PFSK-1 (cell line): ENCODE data around the gene PBX4.

Experiments
- FOXP2 ChIP-seq: optimal IDR thresholded peaks from 2 replicates; pipeline ENCODE3; 2011; ENCODE audit warnings: borderline replicate concordance, control low read depth, inconsistent platforms; ENCODE audit not compliant: insufficient read depth; ENCODE audit errors: extremely low read length, extremely low read depth
- POLR2AphosphoS5 ChIP-seq: IDR thresholded peaks from 2 replicates; pipeline ENCODE4 v1.6.1; 2012; ENCODE audit warnings: low read depth, mild to moderate bottlenecking, control low read depth, low read length, moderate library complexity
- SIN3A ChIP-seq: IDR thresholded peaks from 2 replicates; pipeline ENCODE4 v1.6.1; 2012; ENCODE audit warnings: mild to moderate bottlenecking, low read length, moderate library complexity, borderline replicate concordance; ENCODE audit not compliant: insufficient read depth
- TAF1 ChIP-seq: IDR thresholded peaks from 2 replicates; pipeline ENCODE4 v1.6.1; 2012; ENCODE audit warnings: low read length, control low read depth, borderline replicate concordance; ENCODE audit not compliant: insufficient read depth
- TF ChIP-seq, protein P1 (sequence below), 2 experiments: IDR thresholded peaks; 2 replicates each; pipeline versions ENCODE4 v1.6.1 to v1.8.0; 2011 to 2012; ENCODE audit warnings: low read depth in 2 of 2, low read length in 2 of 2, control low read depth in 1 of 2, inconsistent platforms in 1 of 2, mild to moderate bottlenecking in 1 of 2, moderate library complexity in 1 of 2; ENCODE audit not compliant: insufficient read depth in 1 of 2

The PBX4 gene

DNA sequence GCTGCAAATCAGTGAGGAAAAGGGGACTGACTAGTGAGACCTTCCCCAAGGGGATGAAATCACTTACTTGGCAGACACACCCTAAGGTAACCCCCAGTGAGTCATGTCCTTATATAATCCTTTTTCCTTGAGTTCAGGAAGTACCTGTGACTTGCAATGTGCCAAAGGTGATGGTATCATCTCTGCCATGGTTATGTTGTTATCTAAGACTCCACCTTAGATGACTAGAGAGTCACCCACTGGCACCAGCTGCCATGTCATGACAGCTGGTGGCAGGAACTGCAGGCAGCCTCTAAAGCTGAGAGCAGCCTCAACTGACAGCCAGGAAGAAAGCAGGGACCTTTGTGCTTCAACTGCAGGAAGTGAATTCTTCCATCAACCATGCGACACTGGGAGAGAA, 12.5 kb downstream of the PBX4 start:
- TF ChIP-seq SIN3A (no peak), TAF1 (no peak), POLR2AphosphoS5 (no peak)
- TF ChIP-seq, protein P1, sequence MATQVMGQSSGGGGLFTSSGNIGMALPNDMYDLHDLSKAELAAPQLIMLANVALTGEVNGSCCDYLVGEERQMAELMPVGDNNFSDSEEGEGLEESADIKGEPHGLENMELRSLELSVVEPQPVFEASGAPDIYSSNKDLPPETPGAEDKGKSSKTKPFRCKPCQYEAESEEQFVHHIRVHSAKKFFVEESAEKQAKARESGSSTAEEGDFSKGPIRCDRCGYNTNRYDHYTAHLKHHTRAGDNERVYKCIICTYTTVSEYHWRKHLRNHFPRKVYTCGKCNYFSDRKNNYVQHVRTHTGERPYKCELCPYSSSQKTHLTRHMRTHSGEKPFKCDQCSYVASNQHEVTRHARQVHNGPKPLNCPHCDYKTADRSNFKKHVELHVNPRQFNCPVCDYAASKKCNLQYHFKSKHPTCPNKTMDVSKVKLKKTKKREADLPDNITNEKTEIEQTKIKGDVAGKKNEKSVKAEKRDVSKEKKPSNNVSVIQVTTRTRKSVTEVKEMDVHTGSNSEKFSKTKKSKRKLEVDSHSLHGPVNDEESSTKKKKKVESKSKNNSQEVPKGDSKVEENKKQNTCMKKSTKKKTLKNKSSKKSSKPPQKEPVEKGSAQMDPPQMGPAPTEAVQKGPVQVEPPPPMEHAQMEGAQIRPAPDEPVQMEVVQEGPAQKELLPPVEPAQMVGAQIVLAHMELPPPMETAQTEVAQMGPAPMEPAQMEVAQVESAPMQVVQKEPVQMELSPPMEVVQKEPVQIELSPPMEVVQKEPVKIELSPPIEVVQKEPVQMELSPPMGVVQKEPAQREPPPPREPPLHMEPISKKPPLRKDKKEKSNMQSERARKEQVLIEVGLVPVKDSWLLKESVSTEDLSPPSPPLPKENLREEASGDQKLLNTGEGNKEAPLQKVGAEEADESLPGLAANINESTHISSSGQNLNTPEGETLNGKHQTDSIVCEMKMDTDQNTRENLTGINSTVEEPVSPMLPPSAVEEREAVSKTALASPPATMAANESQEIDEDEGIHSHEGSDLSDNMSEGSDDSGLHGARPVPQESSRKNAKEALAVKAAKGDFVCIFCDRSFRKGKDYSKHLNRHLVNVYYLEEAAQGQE (IDR thresholded peaks at IDR 0.05; ENCODE audit: insufficient read depth in 1 of 2, low read depth in 2 of 2, low read length in 2 of 2) = no peak

- no peak for TF ChIP-seq FOXP2
- TF ChIP-seq SIN3A = no peak
Observed at GRCh38 chr19:19602713-19603324, 15.7 kb downstream of the PBX4 start.

GRCh38 chr19:19602136-19602712, 16.3 kb downstream of the PBX4 start:
- TF ChIP-seq FOXP2 = no peak
- TF ChIP-seq, protein P1 (IDR thresholded peaks at IDR 0.05; ENCODE audit: insufficient read depth in 1 of 2, low read depth in 2 of 2, low read length in 2 of 2) = no peak
- no peak for TF ChIP-seq POLR2AphosphoS5
- TF ChIP-seq SIN3A = no peak
- TF ChIP-seq TAF1 = no peak

DNA sequence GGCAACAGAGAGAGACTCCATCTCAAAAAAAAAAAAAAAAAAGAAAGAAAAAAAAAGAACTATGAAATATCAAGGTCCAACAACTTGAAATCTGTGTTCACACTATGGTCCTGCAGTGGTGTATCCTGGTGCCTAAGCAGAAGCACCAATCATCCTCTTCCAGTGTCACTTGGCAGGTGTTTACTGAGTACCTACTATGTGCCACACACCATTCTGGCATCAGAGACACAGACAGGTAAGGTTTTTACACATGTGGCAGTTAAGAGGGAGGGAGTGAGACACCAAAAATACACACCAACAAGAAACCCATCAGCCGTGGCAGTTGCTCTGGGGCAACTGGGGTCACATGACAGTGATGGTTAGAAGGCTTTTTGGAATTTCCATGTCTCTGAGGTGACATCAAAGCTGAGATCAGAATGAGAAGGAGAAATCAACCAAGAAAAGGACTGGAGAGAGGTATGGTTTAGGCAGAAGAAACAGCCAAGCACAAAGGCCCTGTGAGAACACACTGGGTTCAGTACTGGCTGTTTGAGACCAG, 17.6 kb downstream of the PBX4 start:
- TF ChIP-seq, protein P1 (IDR thresholded peaks at IDR 0.05; ENCODE audit: insufficient read depth in 1 of 2, low read depth in 2 of 2, low read length in 2 of 2) = no peak
- no peak for TF ChIP-seq SIN3A
- TF ChIP-seq TAF1 = no peak
- TF ChIP-seq POLR2AphosphoS5 = no peak
- TF ChIP-seq FOXP2 = no peak

GRCh38 chr19:19597809-19598306, 20.6 kb downstream of the PBX4 start:
- TF ChIP-seq FOXP2 (no peak), TAF1 (no peak), POLR2AphosphoS5 (no peak), SIN3A (no peak)
- TF ChIP-seq, protein P1 (IDR thresholded peaks at IDR 0.05; ENCODE audit: insufficient read depth in 1 of 2, low read depth in 2 of 2, low read length in 2 of 2) = no peak
